ENCODE measurements around the gene CDK14.
A peak's percentile ranks its signal among the peaks of the same experiment; 100 is the strongest.

The CDK14 gene

DNA sequence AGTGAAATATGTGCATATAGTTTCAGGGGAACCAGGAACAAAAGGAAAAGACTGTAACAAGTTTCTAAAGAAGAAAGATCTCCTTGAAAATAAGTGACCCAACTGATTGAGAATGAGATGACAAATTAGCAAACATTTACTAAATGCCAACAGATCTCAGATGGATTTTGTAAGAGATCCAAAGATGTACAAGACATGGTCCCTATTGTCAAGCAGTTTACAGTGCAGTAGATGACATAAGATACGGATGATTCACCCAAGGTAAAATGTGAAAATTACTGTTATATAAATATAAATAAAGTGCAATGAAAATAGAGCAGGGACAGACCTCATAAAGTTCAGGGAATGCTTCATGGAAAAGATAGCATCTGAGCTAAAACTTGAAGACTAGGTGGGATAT is 546.6 kb downstream of the CDK14 start:
- Mint-ChIP-seq H3K27ac (no peak overlapping the region), H3K4me3 (no peak overlapping the region), H3K9me3 (no peaks in the 10 kb centered on the region), H3K36me3 (ENCODE audit: low read depth) (no peaks in the 10 kb centered on the region), H3K27me3 (ENCODE audit: low read depth) (no peaks in the 10 kb centered on the region), H3K4me1 (peaks cover 15% of the 10 kb centered on the region)
- TF ChIP-seq, protein P1, sequence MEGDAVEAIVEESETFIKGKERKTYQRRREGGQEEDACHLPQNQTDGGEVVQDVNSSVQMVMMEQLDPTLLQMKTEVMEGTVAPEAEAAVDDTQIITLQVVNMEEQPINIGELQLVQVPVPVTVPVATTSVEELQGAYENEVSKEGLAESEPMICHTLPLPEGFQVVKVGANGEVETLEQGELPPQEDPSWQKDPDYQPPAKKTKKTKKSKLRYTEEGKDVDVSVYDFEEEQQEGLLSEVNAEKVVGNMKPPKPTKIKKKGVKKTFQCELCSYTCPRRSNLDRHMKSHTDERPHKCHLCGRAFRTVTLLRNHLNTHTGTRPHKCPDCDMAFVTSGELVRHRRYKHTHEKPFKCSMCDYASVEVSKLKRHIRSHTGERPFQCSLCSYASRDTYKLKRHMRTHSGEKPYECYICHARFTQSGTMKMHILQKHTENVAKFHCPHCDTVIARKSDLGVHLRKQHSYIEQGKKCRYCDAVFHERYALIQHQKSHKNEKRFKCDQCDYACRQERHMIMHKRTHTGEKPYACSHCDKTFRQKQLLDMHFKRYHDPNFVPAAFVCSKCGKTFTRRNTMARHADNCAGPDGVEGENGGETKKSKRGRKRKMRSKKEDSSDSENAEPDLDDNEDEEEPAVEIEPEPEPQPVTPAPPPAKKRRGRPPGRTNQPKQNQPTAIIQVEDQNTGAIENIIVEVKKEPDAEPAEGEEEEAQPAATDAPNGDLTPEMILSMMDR (IDR thresholded peaks at IDR 0.05; ENCODE audit: unreplicated experiment in 3 of 3): no peak

DNA sequence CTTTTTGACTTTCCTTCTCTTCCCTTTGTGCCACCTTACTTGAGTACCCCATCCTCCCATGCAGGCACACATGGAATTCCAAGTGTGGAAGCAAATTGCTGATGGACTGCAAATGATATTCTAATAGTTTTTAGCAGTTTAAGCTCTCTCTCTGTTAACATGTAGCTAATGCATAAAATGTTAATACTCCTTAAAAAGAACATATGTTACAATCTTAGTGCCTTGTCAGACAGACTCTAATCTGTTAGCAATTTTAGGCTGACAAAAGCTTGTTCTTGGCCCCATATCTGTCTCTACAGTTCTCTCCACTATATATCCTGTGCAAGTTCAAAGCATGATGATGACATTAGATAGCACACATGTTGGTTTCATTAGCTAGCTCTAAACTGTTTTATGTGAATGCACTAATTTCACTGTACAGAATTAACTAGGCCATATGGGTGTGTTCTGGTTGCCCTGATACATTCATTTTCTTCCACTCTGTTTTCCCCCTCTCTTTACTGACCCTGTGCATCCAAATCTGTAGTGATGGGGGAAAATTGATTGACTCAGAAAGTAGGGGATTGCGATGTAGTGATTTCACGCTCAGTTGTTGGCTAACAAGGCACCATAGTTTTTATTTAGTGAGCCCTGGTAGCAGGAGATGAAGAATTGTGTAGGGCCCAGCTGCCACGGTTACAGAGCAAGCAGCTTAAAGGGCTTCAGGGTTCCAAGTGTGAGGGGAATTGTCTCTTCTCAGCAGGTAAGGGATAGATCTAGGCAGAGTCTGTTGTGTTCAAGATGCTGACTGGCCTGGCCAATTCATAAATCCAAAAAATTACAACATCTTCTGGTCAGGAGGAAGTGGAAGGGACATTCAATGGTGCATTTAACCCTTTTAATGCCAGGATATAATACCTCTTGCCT is 553.5 kb downstream of the CDK14 start:
- no peaks in the 10 kb centered on the region for H3K9me3 Mint-ChIP-seq
- H3K4me1 Mint-ChIP-seq: peaks cover 9% of the 10 kb centered on the region
- H3K4me3 Mint-ChIP-seq: no peak overlapping the region
- H3K36me3 Mint-ChIP-seq (ENCODE audit: low read depth): no peaks in the 10 kb centered on the region
- H3K27ac Mint-ChIP-seq: peak overlapping the region; percentile 63 to 66 (median 66)
- no peaks in the 10 kb centered on the region for H3K27me3 Mint-ChIP-seq (ENCODE audit: low read depth)
- TF ChIP-seq, protein P1 (IDR thresholded peaks at IDR 0.05; ENCODE audit: unreplicated experiment in 3 of 3): no peak

DNA sequence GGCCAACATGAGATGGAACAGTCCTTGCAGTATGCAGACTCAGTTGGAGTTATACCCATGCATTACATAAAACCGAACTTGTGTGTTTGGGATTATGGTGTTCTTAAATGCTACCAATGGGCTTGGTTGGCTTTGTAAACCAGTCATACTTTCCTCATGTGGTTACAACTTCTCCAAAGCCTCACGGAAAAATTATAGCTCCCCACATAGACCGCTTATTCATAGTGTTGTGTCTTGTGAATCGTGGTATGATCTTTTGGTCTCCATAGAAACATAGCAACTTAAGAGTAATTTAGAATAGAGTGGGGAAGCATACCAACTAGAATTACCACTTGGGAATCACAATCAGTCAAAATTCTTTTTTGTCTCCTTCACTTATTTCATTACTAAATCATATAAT is 555.8 kb downstream of the CDK14 start:
- Mint-ChIP-seq H3K4me3 (no peak overlapping the region), H3K36me3 (ENCODE audit: low read depth) (no peaks in the 10 kb centered on the region), H3K4me1 (peaks cover 9% of the 10 kb centered on the region), H3K27me3 (ENCODE audit: low read depth) (no peaks in the 10 kb centered on the region), H3K9me3 (no peaks in the 10 kb centered on the region), H3K27ac (no peak overlapping the region)
- TF ChIP-seq, protein P1 (IDR thresholded peaks at IDR 0.05; ENCODE audit: unreplicated experiment in 3 of 3): no peak

DNA sequence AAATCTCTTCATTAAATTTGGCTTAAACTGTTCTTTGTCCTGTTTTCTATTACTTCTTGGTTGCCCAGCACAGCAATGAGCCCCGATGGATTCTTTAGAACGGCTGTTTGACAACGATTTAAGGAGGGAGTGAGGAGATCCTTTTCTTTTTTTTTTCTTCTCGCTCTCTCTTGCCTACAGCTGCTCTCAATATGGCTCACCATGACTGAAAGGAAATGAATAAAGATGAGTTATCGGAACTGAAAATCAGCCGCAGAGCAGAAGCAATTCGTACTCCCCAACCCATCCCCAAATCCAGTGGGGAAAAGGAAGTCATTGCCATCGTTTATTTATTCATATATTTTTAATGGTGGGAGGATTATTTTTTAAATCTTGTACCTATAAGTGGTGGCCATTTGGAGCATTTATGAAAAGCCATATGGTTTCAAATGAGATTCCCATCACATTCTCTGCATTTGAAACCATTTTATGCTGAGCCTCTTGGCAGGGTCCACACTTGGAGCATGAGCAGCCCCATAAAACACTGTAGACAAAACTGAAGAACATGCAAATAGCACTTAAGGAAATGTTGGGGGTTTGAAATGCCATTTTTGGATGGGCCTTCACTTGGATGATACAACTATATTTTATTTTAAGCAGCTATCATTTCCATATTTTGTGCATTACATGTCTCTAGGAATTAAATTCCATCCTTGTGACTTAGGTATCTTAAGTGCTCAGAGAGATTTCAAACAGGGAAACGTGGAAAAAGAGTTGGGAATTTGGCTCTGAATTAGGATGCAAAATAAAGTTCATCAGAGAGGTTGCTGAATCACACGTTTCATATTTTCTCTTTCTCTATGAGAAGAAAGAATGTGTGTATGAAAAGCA is 560.4 kb downstream of the CDK14 start:
- no peaks in the 10 kb centered on the region for H3K27me3 Mint-ChIP-seq (ENCODE audit: low read depth)
- H3K36me3 Mint-ChIP-seq (ENCODE audit: low read depth): no peaks in the 10 kb centered on the region
- TF ChIP-seq, protein P1 (IDR thresholded peaks at IDR 0.05; ENCODE audit: unreplicated experiment in 3 of 3): no peak
- no peaks in the 10 kb centered on the region for H3K9me3 Mint-ChIP-seq
- no peak overlapping the region for H3K4me3 Mint-ChIP-seq
- H3K4me1 Mint-ChIP-seq: no peaks in the 10 kb centered on the region
- no peak overlapping the region for H3K27ac Mint-ChIP-seq

DNA sequence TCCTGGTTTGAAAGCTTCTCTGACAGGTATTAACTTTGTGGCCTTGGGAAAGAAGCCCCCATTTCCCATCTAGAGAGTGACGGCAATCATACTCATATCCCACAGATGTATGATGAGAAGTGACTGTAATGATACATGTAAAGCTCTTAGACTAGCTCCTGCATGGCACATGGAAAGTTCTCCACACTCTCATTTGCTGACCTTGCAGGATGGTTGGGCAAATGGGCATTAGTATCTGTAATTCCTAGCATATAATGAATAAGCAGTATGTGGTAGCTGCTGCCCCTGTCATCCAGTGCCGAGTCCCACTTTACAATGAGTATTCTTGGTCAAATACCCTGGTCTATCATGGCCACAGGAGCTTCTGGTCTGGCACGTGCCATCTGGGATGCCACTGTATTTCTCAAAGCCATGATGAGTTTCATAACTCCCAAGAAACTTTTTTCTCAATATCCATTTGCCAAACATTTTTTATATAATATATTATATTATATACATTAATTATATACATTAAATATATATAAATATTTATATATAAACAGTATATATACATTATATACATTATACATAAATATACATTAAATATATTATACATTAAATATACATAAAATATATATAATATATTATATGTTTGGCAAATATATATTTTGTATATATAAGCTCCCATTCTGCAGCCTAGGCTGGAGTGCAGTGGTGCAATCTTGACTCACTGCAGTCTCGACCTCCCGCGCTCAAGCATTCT is 561.6 kb downstream of the CDK14 start:
- TF ChIP-seq, protein P1 (IDR thresholded peaks at IDR 0.05; ENCODE audit: unreplicated experiment in 3 of 3): no peak
- H3K27ac Mint-ChIP-seq: no peak overlapping the region
- H3K4me3 Mint-ChIP-seq: no peak overlapping the region
- H3K9me3 Mint-ChIP-seq: no peaks in the 10 kb centered on the region
- no peaks in the 10 kb centered on the region for H3K4me1 Mint-ChIP-seq
- no peaks in the 10 kb centered on the region for H3K27me3 Mint-ChIP-seq (ENCODE audit: low read depth)
- H3K36me3 Mint-ChIP-seq (ENCODE audit: low read depth): no peaks in the 10 kb centered on the region

Measured in nephron (organoid).